Effector CD4-positive, alpha-beta T cell (primary cell): Measurements from ENCODE around the gene PDZRN3.

ENCODE experiments used
- DNase-seq: peaks from one replicate; pipeline ENCODE4 v3.0.0-alpha.2; 2020

The PDZRN3 gene

GRCh38 chr3:73555076-73555475, 69.7 kb downstream of the PDZRN3 start:
- DNase-seq = no peak

- no peak for DNase-seq
Observed at GRCh38 chr3:73552700-73553099, 72.0 kb downstream of the PDZRN3 start.

GRCh38 chr3:73550032-73550431, 74.7 kb downstream of the PDZRN3 start:
- no peak for DNase-seq

GRCh38 chr3:73549051-73549600, 75.6 kb downstream of the PDZRN3 start:
- DNase-seq = no peak

- no peak for DNase-seq
Observed at GRCh38 chr3:73548436-73548835, 76.3 kb downstream of the PDZRN3 start.

- no peak for DNase-seq
Observed at GRCh38 chr3:73547427-73548248, 77.1 kb downstream of the PDZRN3 start.

- DNase-seq = no peak
Observed at GRCh38 chr3:73546961-73547360, 77.8 kb downstream of the PDZRN3 start.

GRCh38 chr3:73543412-73543811, 81.3 kb downstream of the PDZRN3 start:
- no peak for DNase-seq

GRCh38 chr3:73542136-73542535, 82.6 kb downstream of the PDZRN3 start:
- DNase-seq = no peak

- no peak for DNase-seq
Observed at GRCh38 chr3:73540969-73541740, 83.6 kb downstream of the PDZRN3 start.

- no peak for DNase-seq
Observed at GRCh38 chr3:73538486-73538885, 86.3 kb downstream of the PDZRN3 start.

GRCh38 chr3:73536952-73537351, 87.8 kb downstream of the PDZRN3 start:
- no peak for DNase-seq

- DNase-seq = no peak
Observed at GRCh38 chr3:73536336-73536895, 88.3 kb downstream of the PDZRN3 start.

GRCh38 chr3:73535931-73536330, 88.8 kb downstream of the PDZRN3 start:
- no peak for DNase-seq

- no peak for DNase-seq
Observed at GRCh38 chr3:73535137-73535536, 89.6 kb downstream of the PDZRN3 start.

GRCh38 chr3:73530022-73530396, 94.7 kb downstream of the PDZRN3 start:
- no peak for DNase-seq

GRCh38 chr3:73529308-73530021, 95.3 kb downstream of the PDZRN3 start:
- DNase-seq = no peak

- no peak for DNase-seq
Observed at GRCh38 chr3:73525591-73525990, 99.2 kb downstream of the PDZRN3 start.

GRCh38 chr3:73523661-73524060, 101.1 kb downstream of the PDZRN3 start:
- DNase-seq = no peak

GRCh38 chr3:73521734-73522336, 102.9 kb downstream of the PDZRN3 start:
- DNase-seq = no peak

- no peak for DNase-seq
Observed at GRCh38 chr3:73520931-73521461, 103.7 kb downstream of the PDZRN3 start.

GRCh38 chr3:73516631-73517030, 108.1 kb downstream of the PDZRN3 start:
- DNase-seq = no peak
